LNCaP clone FGC (cell line): ENCODE measurements around the gene FHL3.
"Not testable (repeated sequence)": the region's sequence is repeated elsewhere in the genome, so short reads cannot be mapped to it uniquely, and the experiment has no call there.

Source experiments
- DNase-seq: peaks from one replicate; pipeline ENCODE4 v3.0.0-alpha.2; 2011; ENCODE audit warnings: low read depth
- H3K4me3 ChIP-seq: 2 replicates; pipeline ENCODE4 v1.5.1; 2011; ENCODE audit warnings: mild to moderate bottlenecking, low read depth, low read length, control low read depth
- CTCF ChIP-seq: IDR thresholded peaks from 2 replicates; pipeline ENCODE4 v1.5.1; 2012; ENCODE audit warnings: mild to moderate bottlenecking; ENCODE audit not compliant: control insufficient read depth, insufficient read depth; ENCODE audit errors: extremely low read depth

FHL3 gene

DNA sequence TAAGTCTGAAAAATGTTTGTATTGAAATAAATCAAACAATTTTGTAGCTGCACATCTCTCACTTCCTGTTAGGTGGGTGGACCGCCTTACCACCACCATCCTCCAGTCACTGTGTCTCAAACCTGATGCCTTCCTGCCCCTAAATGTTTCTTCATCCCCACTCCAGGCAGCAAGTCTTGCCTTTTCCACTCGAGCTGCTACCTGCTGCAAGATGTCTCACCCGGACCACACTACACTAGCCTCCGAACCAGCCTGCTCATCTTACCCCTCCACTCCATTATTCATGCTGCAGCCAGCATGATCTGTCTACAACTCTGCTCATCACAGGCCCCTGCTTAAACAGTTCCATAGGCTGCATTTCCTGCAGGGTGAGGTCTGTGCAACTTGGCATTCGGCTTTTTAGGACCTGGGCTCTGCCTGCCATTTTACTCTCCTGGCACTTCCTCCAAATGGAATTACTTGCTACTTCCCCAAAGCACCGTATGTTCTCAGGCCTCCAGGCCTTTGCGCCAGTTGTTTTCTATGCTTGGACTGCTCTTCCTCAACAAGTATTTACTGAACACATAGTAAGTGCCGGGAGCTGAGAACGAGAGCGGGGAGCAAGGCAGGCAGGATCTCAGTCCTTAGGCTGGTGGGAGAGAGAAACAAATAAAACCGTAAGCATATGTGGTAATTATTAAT, 10.3 kb downstream of the FHL3 start:
- H3K4me3 ChIP-seq = no peak overlapping the region
- TF ChIP-seq CTCF = no peak
- no peak for DNase-seq

DNA sequence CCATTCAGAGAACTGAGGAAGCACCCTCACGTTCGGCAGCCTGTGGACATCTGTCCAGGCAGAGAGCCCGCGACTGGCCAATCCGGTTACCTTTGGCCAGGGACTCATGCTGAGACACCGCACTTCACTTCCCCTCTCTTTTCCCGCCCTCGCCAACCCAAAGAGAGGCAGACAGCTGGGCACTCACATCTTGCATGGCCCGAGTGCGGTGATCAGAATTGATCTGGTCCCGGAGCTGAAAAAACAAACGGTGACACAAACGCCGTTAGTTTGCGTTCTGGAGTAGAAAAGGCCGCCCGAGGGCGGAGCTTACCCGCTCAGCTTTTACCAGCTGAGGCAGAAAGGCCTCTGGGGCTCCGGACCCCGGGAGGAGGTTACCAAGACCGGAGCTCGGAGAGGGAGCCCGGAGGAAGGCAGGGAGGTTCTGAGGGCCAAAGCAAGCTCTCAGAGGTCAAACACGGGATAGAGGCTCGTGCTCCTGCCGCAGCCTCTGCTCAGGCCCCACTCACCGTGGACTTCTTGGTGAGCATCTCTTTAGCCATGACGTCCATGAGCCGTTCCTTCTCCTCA, 15.9 kb downstream of the FHL3 start:
- DNase-seq = peak; percentile 14
- peak overlapping the region; percentile 91 for H3K4me3 ChIP-seq
- no peak for TF ChIP-seq CTCF

DNA sequence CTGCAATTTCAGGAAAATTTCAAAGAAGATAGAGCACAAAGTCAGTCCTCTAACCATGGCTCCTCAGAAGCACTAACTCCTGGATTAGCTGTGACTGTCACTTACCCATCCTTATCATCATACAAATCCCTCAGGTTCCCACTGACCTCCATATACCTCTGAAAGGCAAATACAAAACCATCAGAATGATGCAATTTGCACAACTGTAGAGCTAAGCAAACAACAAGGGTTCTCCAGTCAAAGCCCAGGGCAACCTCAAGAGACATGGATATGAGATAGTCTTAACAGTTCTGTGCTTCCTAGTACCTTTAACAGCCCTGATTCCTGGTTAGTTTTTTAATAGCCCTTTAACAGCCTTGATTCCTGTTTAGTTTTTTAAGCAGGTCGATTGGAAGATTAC, 17.6 kb downstream of the FHL3 start:
- no peak for DNase-seq
- no peak for TF ChIP-seq CTCF
- no peak overlapping the region for H3K4me3 ChIP-seq

GRCh38 chr1:37983546-37983945, 21.8 kb downstream of the FHL3 start:
- TF ChIP-seq CTCF = no peak
- no peak for DNase-seq
- H3K4me3 ChIP-seq = no peak overlapping the region

DNA sequence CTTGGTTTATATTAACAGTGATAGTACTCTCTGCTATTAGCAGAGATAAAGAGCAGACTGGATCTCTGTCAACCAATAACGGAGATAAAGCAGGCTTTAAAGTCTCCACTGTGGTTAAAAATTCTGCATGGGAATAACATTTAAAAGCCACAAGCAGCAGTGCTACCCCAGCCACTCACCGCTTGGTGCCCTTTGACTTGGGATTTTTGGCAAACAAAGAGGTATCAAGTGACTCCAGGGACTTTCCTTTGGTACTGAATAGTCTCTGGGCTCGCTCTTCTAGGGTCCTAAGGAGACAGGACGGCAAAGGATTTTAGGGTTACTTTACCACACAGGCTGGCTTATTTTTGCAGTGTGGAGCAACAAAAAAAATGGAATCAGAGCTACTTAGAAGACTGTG, 26.8 kb downstream of the FHL3 start:
- no peak for TF ChIP-seq CTCF
- H3K4me3 ChIP-seq = no peak overlapping the region
- DNase-seq = no peak

DNA sequence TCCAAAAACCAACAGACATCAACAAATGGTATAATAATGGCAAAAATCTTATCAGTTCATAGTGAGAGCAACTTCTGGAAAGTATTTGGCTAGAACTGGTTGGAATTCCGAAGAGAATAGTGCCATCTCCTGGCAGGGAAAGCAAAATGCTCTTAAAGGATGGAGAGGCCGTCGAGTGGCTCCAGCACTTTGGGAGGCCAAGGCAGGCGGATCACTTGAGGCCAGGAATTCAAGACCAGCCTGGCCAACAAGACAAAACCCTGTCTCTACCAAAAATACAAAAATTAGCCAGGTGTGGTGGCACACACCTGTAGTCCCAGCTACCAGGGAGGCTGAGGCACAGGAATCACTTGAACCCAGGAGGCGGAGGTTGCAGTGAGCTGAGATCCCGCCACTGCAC, 30.2 kb downstream of the FHL3 start:
- H3K4me3 ChIP-seq = not testable (repeated sequence)
- DNase-seq = peak; percentile 38
- peak; percentile 71 for TF ChIP-seq CTCF

- H3K4me3 ChIP-seq = no peak overlapping the region
- no peak for TF ChIP-seq CTCF
- no peak for DNase-seq
These were observed 30.7 kb downstream of the FHL3 start for GRCh38 chr1:37974567-37974966.

GRCh38 chr1:37973684-37974083, 31.6 kb downstream of the FHL3 start:
- DNase-seq, H3K4me3 ChIP-seq: not testable (repeated sequence)
